Endothelial cell (in vitro differentiated cells): Measurements from ENCODE around the gene SIM2. TPM values are rescaled to one million over a fixed set of nuclear protein-coding genes. Genes with fewer than 3 reads are reported as not detected.
A peak's percentile ranks its signal among the peaks of the same experiment; 100 is the strongest.

ENCODE experiments used
- DNase-seq: peaks from one replicate; pipeline ENCODE4 v3.0.0; 2021; ENCODE audit warnings: low spot score
- H3K27ac Mint-ChIP-seq: one replicate; pipeline ENCODE4 v1.8.0; 2021; ENCODE audit warnings: mixed read lengths, inconsistent platforms; ENCODE audit not compliant: unreplicated experiment
- H3K27me3 Mint-ChIP-seq: one replicate; pipeline ENCODE4 v1.8.0; 2021; ENCODE audit warnings: mild to moderate bottlenecking, moderate library complexity, mixed read lengths, inconsistent platforms; ENCODE audit not compliant: unreplicated experiment
- H3K36me3 Mint-ChIP-seq: one replicate; pipeline ENCODE4 v1.8.0; 2021; ENCODE audit warnings: mild to moderate bottlenecking, low read depth, mixed read lengths, inconsistent platforms; ENCODE audit not compliant: unreplicated experiment
- H3K4me1 Mint-ChIP-seq: one replicate; pipeline ENCODE4 v1.8.0; 2021; ENCODE audit warnings: mild to moderate bottlenecking, mixed read lengths, inconsistent platforms; ENCODE audit not compliant: unreplicated experiment
- H3K4me3 Mint-ChIP-seq: one replicate; pipeline ENCODE4 v1.8.0; 2021; ENCODE audit warnings: mild to moderate bottlenecking, mixed read lengths, inconsistent platforms; ENCODE audit not compliant: unreplicated experiment
- H3K9me3 Mint-ChIP-seq: one replicate; pipeline ENCODE4 v1.8.0; 2021; ENCODE audit warnings: mixed read lengths, inconsistent platforms; ENCODE audit not compliant: unreplicated experiment
- total RNA-seq: library from RNA; stranded (reverse); fragmentation: NEBNext Ultra II Directional; extraction: Animal tissue kit (Norgen Biotek cat#: 25700); gene quantifications from one replicate; pipeline ENCODE4 v1.2.1, GENCODE V29; 2021; ENCODE audit not compliant: unreplicated experiment
- TF ChIP-seq, protein P1 (sequence below): fragments of 200-600 bp; sonication (generic); IDR thresholded peaks from one replicate; pipeline ENCODE4 v1.5.0; 2021; ENCODE audit warnings: antibody characterized with exemption; ENCODE audit not compliant: unreplicated experiment

SIM2 gene
- total RNA-seq, 1 donor from 2014 or later = 17.1 TPM

DNA sequence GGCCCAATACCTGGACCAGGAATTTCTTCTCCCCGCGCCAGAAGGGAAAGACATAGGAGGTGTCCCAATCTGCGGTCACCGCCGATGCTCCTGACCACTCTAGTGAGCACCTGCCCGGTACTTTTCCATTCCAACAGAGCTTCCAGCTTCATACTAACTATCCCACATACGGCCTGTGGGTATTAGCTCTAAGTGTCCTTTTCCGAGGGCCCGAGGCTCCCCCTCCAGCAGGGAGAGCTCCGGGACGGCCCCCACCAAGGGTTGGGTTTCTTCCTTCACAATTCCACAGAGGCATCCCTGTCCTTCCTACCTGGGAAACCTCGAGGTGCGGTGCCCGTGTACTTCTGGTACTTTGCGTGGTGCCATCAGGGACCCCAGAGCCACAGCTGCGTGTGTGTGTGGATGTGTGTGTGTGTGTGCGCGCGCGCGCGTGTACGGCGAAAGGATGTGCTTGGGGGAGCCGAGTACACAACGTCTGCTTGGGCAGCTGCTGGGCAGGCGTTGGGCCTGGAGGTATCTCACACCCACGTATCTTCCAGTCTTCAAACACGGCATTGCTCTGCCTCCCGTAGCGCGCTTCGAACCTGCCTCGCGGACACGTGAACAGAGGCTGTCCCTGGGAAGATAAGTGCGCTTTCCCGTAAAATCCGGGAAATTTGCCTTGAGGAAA is 2.4 kb upstream of the SIM2 start:
- H3K36me3 Mint-ChIP-seq = peaks cover 6% of the 10 kb centered on the region
- peaks cover 34% of the 10 kb centered on the region for H3K4me1 Mint-ChIP-seq
- H3K27me3 Mint-ChIP-seq = peaks cover 43% of the 10 kb centered on the region
- DNase-seq = peak; percentile 26
- H3K4me3 Mint-ChIP-seq = no peak overlapping the region
- no peak overlapping the region for H3K27ac Mint-ChIP-seq
- TF ChIP-seq, protein P1, sequence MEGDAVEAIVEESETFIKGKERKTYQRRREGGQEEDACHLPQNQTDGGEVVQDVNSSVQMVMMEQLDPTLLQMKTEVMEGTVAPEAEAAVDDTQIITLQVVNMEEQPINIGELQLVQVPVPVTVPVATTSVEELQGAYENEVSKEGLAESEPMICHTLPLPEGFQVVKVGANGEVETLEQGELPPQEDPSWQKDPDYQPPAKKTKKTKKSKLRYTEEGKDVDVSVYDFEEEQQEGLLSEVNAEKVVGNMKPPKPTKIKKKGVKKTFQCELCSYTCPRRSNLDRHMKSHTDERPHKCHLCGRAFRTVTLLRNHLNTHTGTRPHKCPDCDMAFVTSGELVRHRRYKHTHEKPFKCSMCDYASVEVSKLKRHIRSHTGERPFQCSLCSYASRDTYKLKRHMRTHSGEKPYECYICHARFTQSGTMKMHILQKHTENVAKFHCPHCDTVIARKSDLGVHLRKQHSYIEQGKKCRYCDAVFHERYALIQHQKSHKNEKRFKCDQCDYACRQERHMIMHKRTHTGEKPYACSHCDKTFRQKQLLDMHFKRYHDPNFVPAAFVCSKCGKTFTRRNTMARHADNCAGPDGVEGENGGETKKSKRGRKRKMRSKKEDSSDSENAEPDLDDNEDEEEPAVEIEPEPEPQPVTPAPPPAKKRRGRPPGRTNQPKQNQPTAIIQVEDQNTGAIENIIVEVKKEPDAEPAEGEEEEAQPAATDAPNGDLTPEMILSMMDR = no peak
- no peaks in the 10 kb centered on the region for H3K9me3 Mint-ChIP-seq

DNA sequence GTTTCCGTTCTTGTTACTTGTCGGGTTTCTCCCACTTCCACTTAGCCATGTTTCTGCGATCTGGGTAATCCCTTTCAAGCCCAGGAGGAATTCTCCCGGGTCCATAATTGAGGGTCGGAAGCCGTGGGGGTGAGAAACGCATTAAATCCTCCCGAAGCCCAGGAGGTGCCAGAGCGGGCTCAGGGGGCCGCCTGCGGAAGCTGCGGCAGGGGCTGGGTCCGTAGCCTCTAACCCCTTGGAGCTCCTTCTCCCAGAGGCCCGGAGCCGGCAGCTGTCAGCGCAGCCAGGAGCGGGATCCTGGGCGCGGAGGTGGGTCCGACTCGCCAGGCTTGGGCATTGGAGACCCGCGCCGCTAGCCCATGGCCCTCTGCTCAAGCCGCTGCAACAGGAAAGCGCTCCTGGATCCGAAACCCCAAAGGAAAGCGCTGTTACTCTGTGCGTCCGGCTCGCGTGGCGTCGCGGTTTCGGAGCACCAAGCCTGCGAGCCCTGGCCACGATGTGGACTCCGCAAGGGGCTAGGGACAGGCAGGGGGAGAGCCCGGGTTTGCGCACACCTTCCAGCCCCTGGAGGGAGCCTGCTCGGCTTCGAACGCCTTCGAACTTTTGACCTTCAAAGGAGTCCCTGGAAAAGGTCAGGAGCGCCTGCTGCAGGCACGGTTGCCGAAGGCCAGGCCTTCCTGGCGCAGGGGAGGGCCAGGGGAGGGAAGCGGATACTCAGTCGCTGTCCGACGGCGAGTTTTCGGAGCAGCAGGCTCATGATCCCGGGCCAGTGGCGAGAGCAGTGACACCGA is 1.7 kb upstream of the SIM2 start:
- Mint-ChIP-seq H3K4me1 (peaks cover 31% of the 10 kb centered on the region), H3K4me3 (no peak overlapping the region), H3K27ac (no peak overlapping the region), H3K36me3 (peaks cover 9% of the 10 kb centered on the region), H3K27me3 (peaks cover 44% of the 10 kb centered on the region), H3K9me3 (no peaks in the 10 kb centered on the region)
- TF ChIP-seq, protein P1 = no peak
- peak; percentile 50 for DNase-seq

DNA sequence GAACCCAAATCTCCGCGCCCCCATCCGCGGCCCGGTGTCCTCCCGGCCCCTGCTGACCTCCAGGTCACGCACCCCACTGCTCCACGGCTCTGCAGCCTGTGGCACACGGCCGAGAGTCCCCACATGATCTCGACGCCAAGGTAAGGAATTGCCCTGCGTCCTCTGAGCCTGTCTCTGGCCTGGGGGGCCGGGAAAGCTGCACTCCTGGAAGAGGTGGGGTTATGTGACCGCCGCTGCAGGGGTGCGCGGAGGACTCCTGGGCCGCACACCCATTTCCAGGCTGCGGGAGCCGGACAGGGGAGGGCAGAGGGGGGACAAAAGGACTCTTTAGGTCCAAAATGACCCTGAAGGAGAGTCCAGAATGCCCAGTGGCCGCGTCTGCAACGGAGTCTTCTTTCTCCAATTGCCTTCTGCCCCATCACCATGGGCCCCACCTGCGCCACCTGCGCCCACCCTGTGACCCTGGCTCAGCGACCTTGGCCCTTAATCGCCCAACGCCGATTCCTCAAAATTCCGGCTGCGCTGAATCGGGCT is 997 bp upstream of the SIM2 start:
- H3K27me3 Mint-ChIP-seq = peaks cover 47% of the 10 kb centered on the region
- DNase-seq = peak; percentile 4
- H3K4me1 Mint-ChIP-seq = peaks cover 32% of the 10 kb centered on the region
- peak overlapping the region; percentile 73 for H3K4me3 Mint-ChIP-seq
- TF ChIP-seq, protein P1 = no peak
- peaks cover 9% of the 10 kb centered on the region for H3K36me3 Mint-ChIP-seq
- H3K9me3 Mint-ChIP-seq = no peaks in the 10 kb centered on the region
- H3K27ac Mint-ChIP-seq = no peak overlapping the region

DNA sequence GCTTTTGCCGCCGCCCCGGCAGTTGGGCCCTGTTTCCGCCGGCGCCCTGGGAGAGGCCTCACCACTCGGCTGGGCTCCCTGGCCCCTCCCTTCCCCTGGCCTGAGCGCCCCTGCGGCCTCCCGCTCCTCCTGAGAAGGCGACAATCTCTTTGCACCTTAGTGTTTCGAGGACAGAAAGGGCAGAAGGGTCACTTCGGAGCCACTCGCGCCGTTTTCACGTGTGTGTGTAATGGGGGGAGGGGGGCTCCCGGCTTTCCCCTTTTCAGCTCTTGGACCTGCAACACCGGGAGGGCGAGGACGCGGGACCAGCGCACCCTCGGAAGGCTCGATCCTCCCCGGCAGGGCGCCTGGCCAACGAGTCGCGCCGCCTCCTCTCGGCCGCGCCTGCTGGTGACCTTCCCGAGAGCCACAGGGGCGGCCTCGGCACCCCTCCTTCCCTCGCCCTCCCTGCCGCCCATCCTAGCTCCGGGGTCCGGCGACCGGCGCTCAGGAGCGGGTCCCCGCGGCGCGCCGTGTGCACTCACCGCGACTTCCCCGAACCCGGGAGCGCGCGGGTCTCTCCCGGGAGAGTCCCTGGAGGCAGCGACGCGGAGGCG is 432 bp upstream of the SIM2 start:
- Mint-ChIP-seq H3K4me3 (peak overlapping the region; percentile 73), H3K9me3 (no peaks in the 10 kb centered on the region), H3K36me3 (peaks cover 9% of the 10 kb centered on the region), H3K27ac (no peak overlapping the region), H3K27me3 (peaks cover 46% of the 10 kb centered on the region), H3K4me1 (peaks cover 37% of the 10 kb centered on the region)
- DNase-seq = peak; percentile 55
- TF ChIP-seq, protein P1 = no peak
